GM19238 (cell line): ENCODE results near the gene CNOT1.
"Not testable (repeated sequence)": the region's sequence is repeated elsewhere in the genome, so short reads cannot be mapped to it uniquely, and the experiment has no call there.

ENCODE experiments used
- DNase-seq: peaks from one replicate; pipeline ENCODE4 v3.0.0; 2011; ENCODE audit warnings: low spot score; ENCODE audit not compliant: insufficient read length

The CNOT1 gene

GRCh38 chr16:58638148-58639036 is 8.8 kb upstream of the CNOT1 start:
- DNase-seq, result no peak

GRCh38 chr16:58637021-58637420 is 7.4 kb upstream of the CNOT1 start:
- not testable (repeated sequence) for DNase-seq

- no peak for DNase-seq
These were observed 6.8 kb upstream of the CNOT1 start for GRCh38 chr16:58636466-58636865.

- no peak for DNase-seq
These were observed 5.9 kb upstream of the CNOT1 start for GRCh38 chr16:58635502-58635901.

GRCh38 chr16:58634265-58634802 is 4.7 kb upstream of the CNOT1 start:
- DNase-seq, result no peak

GRCh38 chr16:58628845-58629732 is 537 bp downstream of the CNOT1 start:
- DNase-seq, result no peak

- no peak for DNase-seq
These were observed 5.4 kb downstream of the CNOT1 start for GRCh38 chr16:58624209-58624608.

GRCh38 chr16:58620396-58620795 is 9.2 kb downstream of the CNOT1 start:
- DNase-seq, result no peak

GRCh38 chr16:58615280-58615679 is 14.3 kb downstream of the CNOT1 start:
- no peak for DNase-seq

GRCh38 chr16:58614860-58615259 is 14.8 kb downstream of the CNOT1 start:
- DNase-seq, result no peak

GRCh38 chr16:58614212-58614611 is 15.4 kb downstream of the CNOT1 start:
- no peak for DNase-seq

- DNase-seq, result not testable (repeated sequence)
These were observed 16.7 kb downstream of the CNOT1 start for GRCh38 chr16:58612965-58613364.

GRCh38 chr16:58608601-58609136 is 21.0 kb downstream of the CNOT1 start:
- DNase-seq, result no peak

- DNase-seq, result no peak
These were observed 24.1 kb downstream of the CNOT1 start for GRCh38 chr16:58605562-58605961.

GRCh38 chr16:58591083-58591482 is 38.5 kb downstream of the CNOT1 start:
- no peak for DNase-seq

- DNase-seq, result no peak
These were observed 40.2 kb downstream of the CNOT1 start for GRCh38 chr16:58589326-58589905.

- no peak for DNase-seq
These were observed 41.2 kb downstream of the CNOT1 start for GRCh38 chr16:58588406-58588805.

- no peak for DNase-seq
These were observed 43.1 kb downstream of the CNOT1 start for GRCh38 chr16:58586340-58587030.

GRCh38 chr16:58584831-58585505 is 44.7 kb downstream of the CNOT1 start:
- no peak for DNase-seq
